NCI-H2196 (cell line): ENCODE data around the gene ATXN1.
A peak's percentile ranks its signal among the peaks of the same experiment; 100 is the strongest.

ENCODE experiments used
- DNase-seq: peaks from one replicate; lab custom pipeline; 2025; ENCODE audit not compliant: unreplicated experiment; lab: John Stamatoyannopoulos, UW

Gene ATXN1

DNA sequence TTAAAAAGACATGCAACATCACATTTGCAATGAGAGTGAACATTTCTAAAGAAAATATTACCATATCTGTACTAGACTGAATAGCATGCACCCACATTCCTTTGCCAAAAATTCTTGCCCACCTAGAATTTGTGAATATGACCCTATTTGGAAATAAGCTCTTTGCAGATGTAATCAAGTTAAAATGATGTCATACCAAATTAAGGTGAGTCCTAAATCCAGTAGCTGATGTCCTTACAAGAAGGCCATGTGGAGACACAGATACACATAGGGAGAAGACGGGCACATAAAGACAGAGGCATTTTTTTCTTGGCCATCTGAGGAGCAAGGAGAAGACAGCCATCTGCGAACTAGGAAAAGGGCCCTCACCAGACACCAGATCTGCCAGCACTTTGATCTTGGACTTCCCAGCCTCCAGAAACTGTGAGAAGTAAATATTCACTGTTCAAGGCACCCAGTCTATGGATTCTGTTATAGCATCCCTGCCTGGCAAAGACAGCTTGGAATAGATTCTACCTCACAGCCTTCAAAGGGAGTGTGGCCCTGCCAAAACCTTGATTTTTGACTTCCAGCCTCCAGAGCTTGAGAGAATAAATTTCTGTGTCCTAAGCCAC is 22.8 kb upstream of the ATXN1 start:
- DNase-seq: no peak

GRCh38 chr6:16783509-16783908 is 22.2 kb upstream of the ATXN1 start:
- no peak for DNase-seq

GRCh38 chr6:16782278-16782677 is 21.0 kb upstream of the ATXN1 start:
- DNase-seq: no peak

GRCh38 chr6:16781348-16782169 is 20.3 kb upstream of the ATXN1 start:
- no peak for DNase-seq

DNA sequence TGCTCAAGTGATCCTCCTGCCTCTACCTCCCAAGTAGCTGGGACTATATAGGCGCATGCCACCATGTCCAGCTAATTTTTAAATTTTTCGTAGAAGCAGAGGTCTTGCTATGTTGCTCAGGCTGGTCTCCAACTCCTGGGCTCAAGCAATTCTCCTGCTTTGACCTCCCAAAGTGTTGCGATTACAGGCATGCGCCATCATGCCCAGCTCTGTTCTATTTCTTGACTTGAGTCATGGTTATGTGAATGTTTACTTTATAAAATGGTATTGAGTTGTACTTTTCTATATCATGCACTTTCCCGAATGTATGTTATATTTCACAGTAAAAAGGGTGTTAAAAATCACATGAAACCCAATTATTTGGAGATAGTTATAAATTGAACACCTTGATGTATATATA is 17.3 kb upstream of the ATXN1 start:
- no peak for DNase-seq

DNA sequence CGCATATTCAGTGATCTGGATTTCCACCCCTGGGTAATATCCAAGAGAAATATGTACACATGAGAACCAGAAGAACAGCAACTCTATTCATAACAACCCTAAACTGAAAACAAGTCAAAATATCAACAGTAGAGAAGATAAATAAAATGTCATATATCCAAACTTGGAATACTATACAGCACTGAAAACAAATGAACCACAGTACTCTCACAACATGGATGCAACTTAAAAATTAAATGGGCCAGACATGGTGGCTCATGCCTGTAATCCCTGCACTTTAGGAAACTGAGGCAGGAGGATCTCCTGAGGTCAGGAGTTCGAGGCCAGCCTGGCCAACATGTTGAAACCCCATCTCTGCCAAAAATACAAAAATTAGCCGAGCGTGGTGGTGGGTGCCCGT is 16.5 kb upstream of the ATXN1 start:
- DNase-seq: no peak

- no peak for DNase-seq
Observed at GRCh38 chr6:16776394-16777017, 15.2 kb upstream of the ATXN1 start.

DNA sequence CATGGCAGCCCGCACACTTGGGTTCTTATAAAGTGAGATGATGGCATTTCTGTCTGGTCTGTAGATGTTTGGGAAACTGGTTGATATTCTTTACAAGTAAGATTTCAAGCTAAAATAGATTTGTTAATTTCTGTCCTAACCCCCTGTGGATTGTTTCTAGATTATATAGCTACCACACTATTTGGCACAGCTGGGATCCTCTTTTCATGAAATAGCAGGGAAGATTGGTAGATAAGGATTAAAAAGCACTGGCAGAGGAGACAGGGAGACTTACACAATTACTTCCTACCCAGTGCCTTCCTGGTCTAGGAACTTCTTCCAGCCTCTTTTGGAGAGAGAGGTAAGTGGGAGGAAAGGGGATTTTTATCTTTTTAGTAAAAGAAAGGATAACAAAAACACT is 13.2 kb upstream of the ATXN1 start:
- no peak for DNase-seq

DNA sequence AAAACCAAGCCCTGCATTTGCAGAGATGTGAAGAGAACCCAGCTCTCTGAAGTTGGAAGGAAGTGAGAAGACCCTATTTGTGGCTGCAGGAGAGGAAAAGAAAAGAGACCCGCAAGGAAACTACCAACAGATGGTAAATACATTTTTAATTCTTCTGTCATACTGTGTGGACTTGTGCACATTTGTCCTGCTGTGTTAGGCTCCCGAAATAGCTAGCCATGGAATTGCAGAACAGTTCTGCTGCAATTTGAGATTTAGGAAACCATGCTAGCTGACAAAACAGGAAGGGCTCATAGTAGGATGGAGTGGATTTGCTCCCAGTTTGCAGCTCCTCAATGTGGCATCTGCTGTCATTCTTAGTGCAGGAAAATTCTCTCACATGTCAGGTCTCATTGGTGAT is 12.1 kb upstream of the ATXN1 start:
- no peak for DNase-seq

- peak; percentile 42 for DNase-seq
Observed at GRCh38 chr6:16770701-16771569, 9.7 kb upstream of the ATXN1 start.

DNA sequence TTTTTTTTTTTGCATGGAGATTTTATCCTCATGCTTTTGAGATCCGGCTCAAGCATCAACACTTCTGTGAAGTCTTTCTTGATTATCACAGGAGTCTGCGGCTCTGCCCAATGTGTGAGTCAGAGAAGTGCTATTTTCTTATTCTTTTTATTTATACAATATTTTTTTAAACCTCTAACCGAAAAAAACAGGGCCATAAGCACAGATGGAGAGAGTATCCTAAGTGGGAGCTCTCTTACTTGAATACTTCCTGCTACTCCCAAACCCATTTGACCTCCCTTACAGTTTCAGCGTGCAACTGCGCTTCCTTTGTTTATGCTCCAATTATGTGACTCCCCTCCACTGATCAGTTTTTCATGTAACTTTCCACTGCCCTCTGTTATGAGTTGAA is 8.7 kb upstream of the ATXN1 start:
- no peak for DNase-seq

DNA sequence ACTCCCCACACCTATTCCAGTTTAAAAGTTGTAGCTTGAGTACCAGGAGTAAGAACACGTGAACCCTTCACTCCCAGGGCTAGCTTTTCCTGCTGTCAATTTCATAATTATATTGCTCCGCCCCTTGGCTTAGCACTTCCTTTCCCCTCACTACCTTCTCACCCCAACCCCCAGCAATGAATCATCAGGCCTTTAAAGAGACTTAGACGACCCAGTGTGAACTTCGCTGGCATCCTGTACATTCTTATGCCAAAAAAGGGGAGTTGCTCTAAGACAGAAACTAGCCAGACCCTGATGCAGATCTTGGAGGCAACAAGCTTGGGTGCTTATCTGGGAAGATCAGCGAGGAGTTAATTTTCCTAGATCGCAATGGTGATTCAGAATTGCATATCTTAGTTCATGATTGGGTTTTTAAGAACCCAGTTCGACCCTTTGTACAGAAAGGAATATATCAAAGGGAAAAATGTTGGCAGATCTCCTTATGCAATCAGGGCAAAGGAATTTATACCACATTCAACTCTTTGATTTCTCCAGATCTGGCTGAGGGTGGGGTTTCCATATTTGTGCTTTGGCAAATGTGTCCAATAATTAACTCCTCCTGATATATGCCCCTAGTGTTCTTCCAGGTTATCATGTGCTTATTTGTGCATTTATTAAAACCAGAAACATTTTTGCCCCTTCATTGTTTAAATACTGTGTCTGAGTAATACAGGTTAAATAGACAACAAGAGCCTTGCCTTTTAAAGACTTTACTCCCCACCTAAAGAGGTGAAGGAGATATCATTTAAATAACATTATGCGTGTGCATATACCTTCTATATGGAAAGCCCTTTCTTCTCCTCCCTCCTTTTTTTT is 8.1 kb upstream of the ATXN1 start:
- DNase-seq: no peak

DNA sequence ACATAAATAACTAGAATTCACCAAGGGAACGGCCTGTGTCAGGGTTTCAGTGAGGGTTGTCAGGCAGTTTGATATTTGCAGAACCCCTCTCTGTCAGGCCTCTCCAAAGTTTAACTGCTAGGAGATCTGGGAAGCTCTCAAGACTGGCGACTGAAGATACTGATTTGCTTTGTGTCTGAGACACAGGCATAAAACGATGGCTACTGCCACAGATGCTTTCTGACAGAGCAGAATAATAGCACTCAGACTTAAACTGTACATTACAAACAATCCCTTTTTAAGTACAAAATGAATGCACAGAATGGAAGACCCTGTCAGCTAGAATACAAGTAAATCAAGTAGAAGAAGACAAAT is 7.2 kb upstream of the ATXN1 start:
- no peak for DNase-seq

DNA sequence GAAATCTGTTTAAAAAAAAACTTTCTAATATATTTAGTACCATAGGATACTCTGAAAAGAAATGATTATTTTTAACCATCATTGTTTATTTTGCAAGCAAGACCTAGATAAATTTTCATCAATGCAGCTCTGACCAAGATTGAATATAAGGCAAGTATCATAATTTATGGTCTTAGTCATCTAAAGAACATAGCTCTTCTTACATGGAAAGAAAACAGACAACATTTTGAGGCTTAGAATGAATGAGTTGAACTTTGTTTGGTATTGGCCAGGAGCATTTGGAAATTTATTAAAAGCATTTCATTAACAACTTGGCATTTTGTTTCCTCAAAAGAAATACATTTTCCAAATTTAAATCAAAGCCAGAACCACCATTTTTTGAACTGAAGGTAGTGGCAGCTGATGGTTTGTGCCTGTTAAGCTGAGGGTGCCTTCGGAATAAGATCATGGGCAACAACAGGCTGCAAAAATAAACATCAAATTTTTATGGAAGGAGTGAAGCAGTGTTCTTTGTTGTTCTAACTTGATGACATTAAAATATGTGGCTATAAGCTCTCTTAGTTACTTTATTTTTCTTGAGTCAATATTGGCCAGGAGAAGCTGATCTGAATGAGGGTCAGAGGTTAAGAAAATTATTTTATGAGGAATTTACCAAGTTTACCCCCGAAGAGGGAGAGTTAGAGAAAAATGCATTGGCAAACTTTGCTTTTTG is 6.7 kb upstream of the ATXN1 start:
- DNase-seq: no peak

- DNase-seq: no peak
Observed at GRCh38 chr6:16766836-16767745, 5.8 kb upstream of the ATXN1 start.

GRCh38 chr6:16766043-16766536 is 4.8 kb upstream of the ATXN1 start:
- no peak for DNase-seq

DNA sequence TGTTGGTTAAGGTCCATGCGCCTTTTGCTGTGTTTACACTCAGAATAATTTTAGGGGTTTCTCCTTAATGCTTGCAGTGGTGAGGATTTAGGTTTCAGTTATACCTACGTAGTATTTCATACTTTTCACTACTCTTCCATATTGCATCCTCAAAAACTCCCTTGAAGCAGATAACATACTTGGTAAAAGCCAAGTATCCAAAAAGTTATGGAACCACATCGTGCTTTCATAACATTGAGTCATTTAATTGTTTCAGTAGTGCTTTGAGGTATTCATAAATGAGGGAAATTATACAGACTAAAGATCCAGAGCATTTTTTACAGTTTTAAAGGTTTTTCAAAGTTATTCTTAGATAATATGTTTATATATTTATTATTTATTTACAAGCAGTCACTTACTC is 4.0 kb upstream of the ATXN1 start:
- no peak for DNase-seq

DNA sequence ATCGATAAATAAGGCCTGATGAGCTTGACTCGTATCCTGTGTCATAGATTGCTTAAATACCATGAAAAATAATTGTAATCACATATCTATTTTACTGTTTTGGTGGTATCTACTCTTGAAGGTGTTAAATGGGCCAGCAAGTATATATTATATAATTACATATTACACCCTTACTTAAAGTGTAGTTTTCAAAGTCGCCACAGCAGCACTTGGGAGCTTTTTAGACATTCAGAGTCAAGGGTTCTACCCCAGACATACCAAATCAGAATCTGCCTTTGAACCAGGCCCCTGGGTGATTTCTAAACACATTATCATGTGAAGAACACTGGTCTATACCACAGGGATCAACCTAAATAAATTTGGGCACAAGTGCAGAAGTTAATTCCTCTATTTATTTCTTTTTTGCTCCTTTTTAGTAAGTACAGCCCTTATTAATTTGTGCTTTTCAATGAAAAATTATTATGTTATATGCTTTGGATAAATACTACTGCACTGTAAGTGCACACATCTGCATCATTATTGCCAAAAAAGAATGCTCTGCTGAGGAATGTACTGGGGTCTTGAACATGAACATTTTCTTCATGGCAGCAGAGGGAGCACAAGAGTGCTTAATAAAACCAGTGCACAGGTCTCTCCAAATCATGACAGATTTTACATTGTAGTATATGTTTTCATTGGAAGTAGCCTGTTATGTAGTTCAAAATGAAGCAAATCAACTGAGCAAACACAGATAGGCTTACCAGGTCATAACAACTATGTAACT is 3.1 kb upstream of the ATXN1 start:
- no peak for DNase-seq
